HEK293 (cell line): Measurements from ENCODE around the gene TCF3.
A peak's percentile ranks its signal among the peaks of the same experiment; 100 is the strongest.

ENCODE experiments used
- CTCF ChIA-PET: fragments of 350-600 bp; formaldehyde crosslinking; extraction: SDS; loops from one replicate; lab custom pipeline; 2021; ENCODE audit warnings: antibody characterized with exemption; lab: Yijun Ruan, JAX
- POLR2A ChIA-PET: fragments of 300-600 bp; formaldehyde crosslinking; extraction: SDS; loops from one replicate; lab custom pipeline; 2020; ENCODE audit warnings: antibody characterized with exemption, inconsistent platforms; lab: Yijun Ruan, JAX
- H3K27ac ChIP-seq: fragments of 200-500 bp; sonication (Bioruptor generic); 2 replicates; pipeline ENCODE4 v1.5.1; 2014; ENCODE audit warnings: low read depth, low read length, control low read depth, inconsistent platforms; ENCODE audit errors: extremely low read depth
- H3K36me3 ChIP-seq, 2 experiments: fragments of 200-500 bp in 1 of 2; sonication (Bioruptor generic) in 1 of 2; 1 replicate in 1 of 2; 2 replicates in 1 of 2; pipeline ENCODE4 v1.5.1; 2014 to 2017; ENCODE audit warnings: inconsistent platforms in 2 of 2, low read length in 2 of 2; ENCODE audit not compliant: control insufficient read depth in 2 of 2, insufficient read depth in 1 of 2
- H3K4me1 ChIP-seq: fragments of 200-500 bp; sonication (Bioruptor generic); 2 replicates; pipeline ENCODE4 v1.5.1; 2014; ENCODE audit warnings: mild to moderate bottlenecking, low read length, inconsistent platforms; ENCODE audit not compliant: control insufficient read depth, insufficient read depth
- H3K4me3 ChIP-seq: 2 replicates; pipeline ENCODE4 v1.5.1; 2011; ENCODE audit warnings: low read depth, mild to moderate bottlenecking, control low read depth, low read length, moderate library complexity
- H3K9me3 ChIP-seq: fragments of 200-500 bp; sonication (Bioruptor generic); 2 replicates; pipeline ENCODE4 v1.5.1; 2014; ENCODE audit warnings: low read depth, low read length, inconsistent platforms; ENCODE audit not compliant: control insufficient read depth, insufficient read depth
- GLIS2 ChIP-seq: fragments of 450-650 bp; formaldehyde crosslinking; IDR thresholded peaks from 2 replicates; pipeline ENCODE4 v1.5.1; 2016; ENCODE audit warnings: missing biosample characterization, missing genetic modification characterization
- REPIN1 ChIP-seq: fragments of 450-650 bp; formaldehyde crosslinking; IDR thresholded peaks from 2 replicates; pipeline ENCODE4 v1.5.1; 2017; ENCODE audit warnings: missing biosample characterization, missing genetic modification characterization, low read depth
- SCRT2 ChIP-seq: fragments of 450-650 bp; formaldehyde crosslinking; IDR thresholded peaks from 2 replicates; pipeline ENCODE4 v1.5.1; 2016; ENCODE audit warnings: missing biosample characterization, missing genetic modification characterization
- SP2 ChIP-seq: fragments of 450-650 bp; formaldehyde crosslinking; IDR thresholded peaks from 2 replicates; pipeline ENCODE4 v1.5.1; 2016; ENCODE audit warnings: missing biosample characterization, missing genetic modification characterization
- ZBTB21 ChIP-seq: fragments of 450-650 bp; formaldehyde crosslinking; IDR thresholded peaks from 2 replicates; pipeline ENCODE4 v1.5.1; 2017; ENCODE audit warnings: missing biosample characterization, missing genetic modification characterization
- ZNF138 ChIP-seq: fragments of 450-650 bp; formaldehyde crosslinking; IDR thresholded peaks from 2 replicates; pipeline ENCODE4 v1.5.1; 2016; ENCODE audit warnings: missing biosample characterization, missing genetic modification characterization, borderline replicate concordance
- ZNF2 ChIP-seq: fragments of 450-650 bp; formaldehyde crosslinking; IDR thresholded peaks from 2 replicates; pipeline ENCODE4 v1.5.1; 2016; ENCODE audit warnings: missing biosample characterization, missing genetic modification characterization
- ZNF23 ChIP-seq: fragments of 450-650 bp; formaldehyde crosslinking; IDR thresholded peaks from 2 replicates; pipeline ENCODE4 v1.5.1; 2016; ENCODE audit warnings: missing biosample characterization, missing genetic modification characterization, borderline replicate concordance
- ZNF335 ChIP-seq: fragments of 450-650 bp; formaldehyde crosslinking; conservative IDR thresholded peaks from 2 replicates; pipeline ENCODE4 v1.5.1; 2016; ENCODE audit warnings: missing biosample characterization, missing genetic modification characterization
- ZNF341 ChIP-seq: fragments of 450-650 bp; formaldehyde crosslinking; IDR thresholded peaks from 2 replicates; pipeline ENCODE4; 2016; ENCODE audit warnings: low read depth, missing biosample characterization, missing genetic modification characterization
- ZNF416 ChIP-seq: fragments of 450-650 bp; formaldehyde crosslinking; IDR thresholded peaks from 2 replicates; pipeline ENCODE4 v1.5.1; 2016; ENCODE audit warnings: missing biosample characterization, missing genetic modification characterization
- ZNF426 ChIP-seq: fragments of 450-650 bp; formaldehyde crosslinking; IDR thresholded peaks from 2 replicates; pipeline ENCODE4 v1.5.1; 2017; ENCODE audit warnings: missing biosample characterization, missing genetic modification characterization, mild to moderate bottlenecking, inconsistent platforms, moderate library complexity
- ZNF473 ChIP-seq: fragments of 450-650 bp; formaldehyde crosslinking; IDR thresholded peaks from 2 replicates; pipeline ENCODE4 v1.5.1; 2017; ENCODE audit warnings: missing biosample characterization, missing genetic modification characterization
- ZNF549 ChIP-seq: fragments of 450-650 bp; IDR thresholded peaks from 2 replicates; pipeline ENCODE4 v1.5.1; 2018; ENCODE audit warnings: missing biosample characterization, missing genetic modification characterization, mild to moderate bottlenecking, inconsistent platforms, moderate library complexity
- ZNF555 ChIP-seq: fragments of 450-650 bp; formaldehyde crosslinking; conservative IDR thresholded peaks from 2 replicates; pipeline ENCODE4 v1.5.1; 2017; ENCODE audit warnings: missing biosample characterization, mild to moderate bottlenecking, missing genetic modification characterization, inconsistent platforms
- ZNF610 ChIP-seq: fragments of 450-650 bp; formaldehyde crosslinking; IDR thresholded peaks from 2 replicates; pipeline ENCODE4 v1.5.1; 2016; ENCODE audit warnings: missing biosample characterization, missing genetic modification characterization, borderline replicate concordance
- ZNF654 ChIP-seq: fragments of 450-650 bp; formaldehyde crosslinking; IDR thresholded peaks from 2 replicates; pipeline ENCODE4 v1.5.1; 2016; ENCODE audit warnings: low read depth, missing biosample characterization, missing genetic modification characterization
- ZNF670 ChIP-seq: fragments of 450-650 bp; formaldehyde crosslinking; IDR thresholded peaks from 2 replicates; pipeline ENCODE4 v1.5.1; 2016; ENCODE audit warnings: missing biosample characterization, missing genetic modification characterization, low read depth
- TF ChIP-seq, protein P1 (sequence below): fragments of 450-650 bp; formaldehyde crosslinking; optimal IDR thresholded peaks from 2 replicates; pipeline ENCODE3; 2016; ENCODE audit warnings: missing biosample characterization, mild to moderate bottlenecking, missing genetic modification characterization
- TF ChIP-seq, protein P2 (sequence below): sonication (generic); formaldehyde crosslinking; IDR thresholded peaks from 2 replicates; pipeline ENCODE4 v1.8.1; 2022; ENCODE audit warnings: mild to moderate bottlenecking, moderate library complexity, missing genetic modification reagents
- TF ChIP-seq, protein P3 (sequence below): fragments of 450-650 bp; formaldehyde crosslinking; IDR thresholded peaks from 2 replicates; pipeline ENCODE4; 2016; ENCODE audit warnings: missing biosample characterization, missing genetic modification characterization
- TF ChIP-seq, protein P4 (sequence below): fragments of 450-650 bp; formaldehyde crosslinking; IDR thresholded peaks from 2 replicates; pipeline ENCODE4 v1.5.1; 2016; ENCODE audit warnings: missing biosample characterization, missing genetic modification characterization
- TF ChIP-seq, protein P5 (sequence below): fragments of 450-650 bp; formaldehyde crosslinking; IDR thresholded peaks from 2 replicates; pipeline ENCODE4 v1.5.1; 2016; ENCODE audit warnings: missing biosample characterization, missing genetic modification characterization
- TF ChIP-seq, protein P6 (sequence below): fragments of 450-650 bp; formaldehyde crosslinking; IDR thresholded peaks from 2 replicates; pipeline ENCODE4 v1.5.1; 2016; ENCODE audit warnings: missing biosample characterization, missing genetic modification characterization

Gene TCF3

DNA sequence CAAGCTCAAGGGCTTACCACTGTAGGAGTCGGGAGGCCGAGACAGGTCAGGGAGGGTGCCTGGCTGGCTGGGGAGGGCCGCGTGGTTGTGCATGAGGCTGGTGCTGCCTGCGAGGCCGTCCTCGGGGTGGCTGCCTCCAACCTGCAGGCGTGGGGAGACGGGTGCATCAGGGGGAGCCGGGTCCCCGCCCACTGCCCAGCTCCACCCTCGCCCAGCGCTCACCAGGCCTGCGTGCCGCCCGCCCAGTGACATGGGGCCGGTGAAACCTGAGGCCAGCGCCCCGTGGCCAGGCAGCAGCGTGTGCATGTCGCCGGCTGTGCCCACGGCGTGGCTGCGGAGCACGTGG lies 33.3 kb downstream of the TCF3 start:
- H3K36me3 ChIP-seq, result peaks cover 11 to 85% of the 10 kb centered on the region in 2 experiments; a peak in 2 of 3 replicates
- CTCF ChIA-PET, result interaction anchor here (0.6 kb wide), 1 partner anchor 195 kb away, joined by 3 read pairs; no protein-coding TSS in a partner anchor
- POLR2A ChIA-PET, result no interaction called here
- H3K4me3 ChIP-seq, result no peak overlapping the region
- H3K4me1 ChIP-seq, result no peaks in the 10 kb centered on the region
- H3K9me3 ChIP-seq, result no peaks in the 10 kb centered on the region
- no peak overlapping the region for H3K27ac ChIP-seq
- no peak for TF ChIP-seq ZNF426
- TF ChIP-seq ZNF610 (tag by site-specific recombination), result no peak
- TF ChIP-seq SCRT2 (tag by site-specific recombination), result no peak
- no peak for TF ChIP-seq ZNF335 (tag by site-specific recombination)
- no peak for TF ChIP-seq ZNF555 (tag by site-specific recombination)
- TF ChIP-seq, protein P1, sequence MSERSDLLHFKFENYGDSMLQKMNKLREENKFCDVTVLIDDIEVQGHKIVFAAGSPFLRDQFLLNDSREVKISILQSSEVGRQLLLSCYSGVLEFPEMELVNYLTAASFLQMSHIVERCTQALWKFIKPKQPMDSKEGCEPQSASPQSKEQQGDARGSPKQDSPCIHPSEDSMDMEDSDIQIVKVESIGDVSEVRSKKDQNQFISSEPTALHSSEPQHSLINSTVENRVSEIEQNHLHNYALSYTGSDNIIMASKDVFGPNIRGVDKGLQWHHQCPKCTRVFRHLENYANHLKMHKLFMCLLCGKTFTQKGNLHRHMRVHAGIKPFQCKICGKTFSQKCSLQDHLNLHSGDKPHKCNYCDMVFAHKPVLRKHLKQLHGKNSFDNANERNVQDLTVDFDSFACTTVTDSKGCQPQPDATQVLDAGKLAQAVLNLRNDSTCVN (tag by site-specific recombination), result no peak
- TF ChIP-seq ZNF416 (tag by site-specific recombination), result no peak
- TF ChIP-seq, protein P2, sequence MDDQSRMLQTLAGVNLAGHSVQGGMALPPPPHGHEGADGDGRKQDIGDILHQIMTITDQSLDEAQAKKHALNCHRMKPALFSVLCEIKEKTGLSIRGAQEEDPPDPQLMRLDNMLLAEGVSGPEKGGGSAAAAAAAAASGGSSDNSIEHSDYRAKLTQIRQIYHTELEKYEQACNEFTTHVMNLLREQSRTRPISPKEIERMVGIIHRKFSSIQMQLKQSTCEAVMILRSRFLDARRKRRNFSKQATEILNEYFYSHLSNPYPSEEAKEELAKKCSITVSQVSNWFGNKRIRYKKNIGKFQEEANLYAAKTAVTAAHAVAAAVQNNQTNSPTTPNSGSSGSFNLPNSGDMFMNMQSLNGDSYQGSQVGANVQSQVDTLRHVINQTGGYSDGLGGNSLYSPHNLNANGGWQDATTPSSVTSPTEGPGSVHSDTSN (CRISPR knock-in tag), result no peak
- TF ChIP-seq, protein P3, sequence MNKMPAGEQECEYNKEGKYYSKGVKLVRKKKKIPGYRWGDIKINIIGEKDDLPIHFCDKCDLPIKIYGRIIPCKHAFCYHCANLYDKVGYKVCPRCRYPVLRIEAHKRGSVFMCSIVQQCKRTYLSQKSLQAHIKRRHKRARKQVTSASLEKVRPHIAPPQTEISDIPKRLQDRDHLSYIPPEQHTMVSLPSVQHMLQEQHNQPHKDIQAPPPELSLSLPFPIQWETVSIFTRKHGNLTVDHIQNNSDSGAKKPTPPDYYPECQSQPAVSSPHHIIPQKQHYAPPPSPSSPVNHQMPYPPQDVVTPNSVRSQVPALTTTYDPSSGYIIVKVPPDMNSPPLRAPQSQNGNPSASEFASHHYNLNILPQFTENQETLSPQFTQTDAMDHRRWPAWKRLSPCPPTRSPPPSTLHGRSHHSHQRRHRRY (tag by site-specific recombination), result no peak
- TF ChIP-seq, all 188 proteins: peak for 0

DNA sequence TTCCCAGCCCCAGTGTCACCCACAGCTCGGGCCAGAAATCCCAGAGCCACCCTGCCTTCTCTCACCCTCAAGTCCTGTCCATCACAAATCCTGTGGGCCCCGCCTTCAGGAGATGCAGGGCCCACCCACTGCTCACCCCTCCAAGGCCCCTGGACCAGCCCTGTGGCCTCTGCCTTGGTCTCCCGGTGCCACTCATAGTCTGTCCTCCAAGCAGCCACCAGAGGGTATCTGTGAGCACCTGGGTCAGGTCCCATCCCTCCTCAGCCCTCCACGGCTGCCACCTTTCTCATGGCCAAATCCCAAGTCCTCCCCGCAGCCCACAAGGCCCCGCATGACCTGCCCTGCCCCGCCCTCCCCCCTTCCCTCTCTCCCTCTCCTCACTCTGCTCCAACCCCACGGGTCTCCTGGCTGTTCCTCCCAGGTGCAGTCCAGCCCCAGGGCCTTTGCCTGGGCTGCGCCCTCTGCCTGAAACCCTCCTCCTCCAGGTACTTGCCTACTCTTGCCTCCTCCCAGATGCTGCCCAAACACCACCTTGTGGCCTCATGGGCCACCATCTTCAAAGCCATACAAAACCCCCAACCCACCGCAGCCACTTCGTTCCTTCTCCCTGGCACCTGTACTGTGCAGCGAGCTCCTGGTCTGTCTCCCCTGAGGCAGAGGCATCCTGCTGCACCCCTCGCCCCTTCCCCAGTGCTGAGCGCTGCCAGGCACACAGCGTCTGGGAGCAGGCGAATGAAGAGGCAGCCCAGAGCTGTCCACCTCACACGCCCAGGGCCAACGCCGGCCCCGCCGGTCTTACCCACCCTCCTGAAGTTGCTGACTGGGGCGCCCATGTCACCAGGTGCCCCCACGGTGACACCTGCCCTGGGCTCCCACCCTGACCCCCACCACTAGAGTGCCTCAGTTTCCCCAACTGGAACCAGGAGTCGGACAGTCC lies 34.0 kb downstream of the TCF3 start:
- Histone ChIP-seq H3K4me3 (no peak overlapping the region), H3K36me3 (peaks cover 11 to 85% of the 10 kb centered on the region in 2 experiments; a peak in 2 of 3 replicates), H3K4me1 (no peaks in the 10 kb centered on the region), H3K27ac (no peak overlapping the region), H3K9me3 (no peaks in the 10 kb centered on the region)
- POLR2A ChIA-PET, result no interaction called here
- CTCF ChIA-PET, result interaction anchor here (0.6 to 1.3 kb wide), 2 partner anchors 13 to 196 kb away, joined by 3 to 6 read pairs; partner anchors contain the start of gene UQCR11
- TF ChIP-seq ZNF23 (tag by site-specific recombination) (no peak), REPIN1 (no peak), ZBTB21 (tag by site-specific recombination) (no peak), ZNF341 (tag by site-specific recombination) (no peak), ZNF2 (tag by site-specific recombination) (no peak), SP2 (tag by site-specific recombination) (peak; percentile 39; the same call in 1 of the 2 replicates), ZNF549 (tag by site-specific recombination) (no peak), ZNF473 (no peak), ZNF654 (tag by site-specific recombination) (no peak), ZNF670 (tag by site-specific recombination) (no peak), GLIS2 (tag by site-specific recombination) (no peak), ZNF138 (tag by site-specific recombination) (no peak)
- TF ChIP-seq, protein P4, sequence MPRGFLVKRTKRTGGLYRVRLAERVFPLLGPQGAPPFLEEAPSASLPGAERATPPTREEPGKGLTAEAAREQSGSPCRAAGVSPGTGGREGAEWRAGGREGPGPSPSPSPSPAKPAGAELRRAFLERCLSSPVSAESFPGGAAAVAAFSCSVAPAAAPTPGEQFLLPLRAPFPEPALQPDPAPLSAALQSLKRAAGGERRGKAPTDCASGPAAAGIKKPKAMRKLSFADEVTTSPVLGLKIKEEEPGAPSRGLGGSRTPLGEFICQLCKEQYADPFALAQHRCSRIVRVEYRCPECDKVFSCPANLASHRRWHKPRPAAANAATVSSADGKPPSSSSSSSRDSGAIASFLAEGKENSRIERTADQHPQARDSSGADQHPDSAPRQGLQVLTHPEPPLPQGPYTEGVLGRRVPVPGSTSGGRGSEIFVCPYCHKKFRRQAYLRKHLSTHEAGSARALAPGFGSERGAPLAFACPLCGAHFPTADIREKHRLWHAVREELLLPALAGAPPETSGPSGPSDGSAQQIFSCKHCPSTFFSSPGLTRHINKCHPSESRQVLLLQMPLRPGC (tag by site-specific recombination), result no peak
- TF ChIP-seq, protein P5, sequence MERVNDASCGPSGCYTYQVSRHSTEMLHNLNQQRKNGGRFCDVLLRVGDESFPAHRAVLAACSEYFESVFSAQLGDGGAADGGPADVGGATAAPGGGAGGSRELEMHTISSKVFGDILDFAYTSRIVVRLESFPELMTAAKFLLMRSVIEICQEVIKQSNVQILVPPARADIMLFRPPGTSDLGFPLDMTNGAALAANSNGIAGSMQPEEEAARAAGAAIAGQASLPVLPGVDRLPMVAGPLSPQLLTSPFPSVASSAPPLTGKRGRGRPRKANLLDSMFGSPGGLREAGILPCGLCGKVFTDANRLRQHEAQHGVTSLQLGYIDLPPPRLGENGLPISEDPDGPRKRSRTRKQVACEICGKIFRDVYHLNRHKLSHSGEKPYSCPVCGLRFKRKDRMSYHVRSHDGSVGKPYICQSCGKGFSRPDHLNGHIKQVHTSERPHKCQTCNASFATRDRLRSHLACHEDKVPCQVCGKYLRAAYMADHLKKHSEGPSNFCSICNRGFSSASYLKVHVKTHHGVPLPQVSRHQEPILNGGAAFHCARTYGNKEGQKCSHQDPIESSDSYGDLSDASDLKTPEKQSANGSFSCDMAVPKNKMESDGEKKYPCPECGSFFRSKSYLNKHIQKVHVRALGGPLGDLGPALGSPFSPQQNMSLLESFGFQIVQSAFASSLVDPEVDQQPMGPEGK (tag by site-specific recombination), result peak; percentile 69
- TF ChIP-seq, protein P6, sequence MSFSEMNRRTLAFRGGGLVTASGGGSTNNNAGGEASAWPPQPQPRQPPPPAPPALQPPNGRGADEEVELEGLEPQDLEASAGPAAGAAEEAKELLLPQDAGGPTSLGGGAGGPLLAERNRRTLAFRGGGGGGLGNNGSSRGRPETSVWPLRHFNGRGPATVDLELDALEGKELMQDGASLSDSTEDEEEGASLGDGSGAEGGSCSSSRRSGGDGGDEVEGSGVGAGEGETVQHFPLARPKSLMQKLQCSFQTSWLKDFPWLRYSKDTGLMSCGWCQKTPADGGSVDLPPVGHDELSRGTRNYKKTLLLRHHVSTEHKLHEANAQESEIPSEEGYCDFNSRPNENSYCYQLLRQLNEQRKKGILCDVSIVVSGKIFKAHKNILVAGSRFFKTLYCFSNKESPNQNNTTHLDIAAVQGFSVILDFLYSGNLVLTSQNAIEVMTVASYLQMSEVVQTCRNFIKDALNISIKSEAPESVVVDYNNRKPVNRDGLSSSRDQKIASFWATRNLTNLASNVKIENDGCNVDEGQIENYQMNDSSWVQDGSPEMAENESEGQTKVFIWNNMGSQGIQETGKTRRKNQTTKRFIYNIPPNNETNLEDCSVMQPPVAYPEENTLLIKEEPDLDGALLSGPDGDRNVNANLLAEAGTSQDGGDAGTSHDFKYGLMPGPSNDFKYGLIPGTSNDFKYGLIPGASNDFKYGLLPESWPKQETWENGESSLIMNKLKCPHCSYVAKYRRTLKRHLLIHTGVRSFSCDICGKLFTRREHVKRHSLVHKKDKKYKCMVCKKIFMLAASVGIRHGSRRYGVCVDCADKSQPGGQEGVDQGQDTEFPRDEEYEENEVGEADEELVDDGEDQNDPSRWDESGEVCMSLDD, result no peak
